ENCODE measurements around the gene PSORS1C1.

Gene PSORS1C1

DNA sequence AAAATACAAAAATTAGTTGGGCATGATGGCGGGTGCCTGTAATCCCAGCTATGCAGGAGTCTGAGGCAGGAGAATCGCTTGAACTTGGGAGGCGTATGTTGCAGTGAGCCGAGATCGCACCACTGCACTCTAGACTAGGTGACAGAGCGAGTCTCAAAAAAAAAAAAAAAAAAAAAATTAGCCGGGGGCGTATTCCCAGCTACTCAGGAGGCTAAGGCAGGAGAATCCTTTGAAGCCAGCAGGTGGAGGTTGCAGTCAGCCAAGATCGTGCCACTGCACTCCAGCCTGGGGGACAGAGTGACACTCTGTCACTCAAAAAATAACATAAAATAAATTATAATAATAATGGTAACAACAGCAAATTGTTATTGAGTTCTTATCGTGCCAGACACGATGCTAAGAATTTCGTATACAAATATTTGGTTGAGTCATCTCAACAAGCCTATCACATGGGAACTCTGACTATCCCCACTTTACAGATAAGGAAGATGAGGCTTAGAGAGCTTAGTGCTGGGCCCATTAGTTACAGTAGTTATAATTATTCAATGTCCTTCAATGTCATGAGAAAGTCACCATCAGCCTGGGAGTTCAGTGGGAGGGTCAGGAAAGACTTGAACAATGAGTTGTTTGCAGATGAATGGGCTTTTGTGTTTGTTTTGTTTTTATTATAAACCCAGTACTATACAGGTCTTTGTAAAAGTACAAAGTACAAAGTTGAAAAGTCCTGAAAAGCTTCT, 21.7 kb upstream of the PSORS1C1 start:
- DNase-seq (ENCODE audit: extremely low spot score, insufficient read length, low read depth) (no peak), FAIRE-seq (no peak)

DNA sequence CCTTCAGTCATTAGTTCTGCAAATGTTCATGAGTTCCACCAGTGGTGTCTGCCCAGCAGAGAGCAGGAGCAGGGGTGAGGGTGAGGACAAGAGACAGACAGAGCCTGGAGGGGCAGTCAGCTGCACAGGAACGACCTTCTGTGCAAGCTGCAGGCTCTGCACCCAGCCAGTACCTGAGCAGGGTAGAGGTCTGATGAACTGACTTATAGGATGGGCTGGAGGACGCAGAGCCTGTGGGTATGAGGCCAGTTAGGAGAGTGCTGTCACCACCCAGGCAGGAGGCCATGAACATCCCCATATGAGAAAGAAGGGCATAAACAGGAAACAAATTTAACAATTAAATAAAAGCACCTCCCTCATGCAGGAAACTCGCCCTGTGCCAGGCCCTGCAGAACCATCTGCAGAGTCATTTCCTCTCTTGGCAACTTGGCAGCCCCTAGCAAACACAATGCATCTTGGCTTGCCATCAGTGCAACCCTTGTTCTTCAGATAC, 20.2 kb upstream of the PSORS1C1 start:
- DNase-seq (ENCODE audit: extremely low spot score, insufficient read length, low read depth) (no peak), FAIRE-seq (no peak)

DNA sequence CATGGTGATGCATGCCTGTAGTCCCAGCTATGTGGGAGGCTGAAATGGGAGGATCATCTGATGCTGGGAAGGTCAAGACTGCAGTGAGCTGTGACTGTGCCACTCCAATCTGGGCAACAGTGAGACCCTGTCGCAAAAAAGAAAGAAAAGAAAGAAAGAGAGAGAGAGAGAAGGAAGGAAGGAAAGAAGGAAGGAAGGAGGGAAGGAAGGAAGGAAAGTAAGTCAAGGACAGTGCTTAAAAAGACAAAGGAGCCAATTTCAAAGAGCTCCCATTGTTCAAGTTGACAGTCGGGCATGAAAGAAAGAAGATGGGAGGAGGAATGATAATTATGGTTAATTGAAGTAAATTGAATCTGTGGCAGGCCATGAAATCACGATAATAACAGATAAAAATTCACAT, 18.4 kb upstream of the PSORS1C1 start:
- FAIRE-seq = no peak
- DNase-seq (ENCODE audit: extremely low spot score, insufficient read length, low read depth) = no peak

DNA sequence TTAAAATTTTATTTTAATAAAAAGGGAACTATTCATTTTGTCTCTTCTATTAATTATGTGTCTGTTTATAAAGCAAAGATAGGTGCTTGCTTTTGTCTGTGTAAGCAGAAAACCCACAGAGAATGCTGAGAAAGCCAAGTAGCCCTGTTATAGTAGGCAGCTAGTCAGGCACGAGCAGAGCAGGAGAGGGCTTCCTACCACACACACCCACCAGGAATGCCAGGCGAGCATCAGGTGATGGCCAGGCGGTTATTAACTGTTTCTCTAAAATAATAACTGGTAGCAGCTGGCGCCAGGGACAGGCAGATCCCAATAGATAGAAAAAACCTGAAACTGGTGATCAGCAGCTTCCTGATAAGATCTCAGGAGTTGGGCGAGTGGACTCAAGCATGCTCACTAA, 17.9 kb upstream of the PSORS1C1 start:
- DNase-seq (ENCODE audit: extremely low spot score, insufficient read length, low read depth) = no peak
- FAIRE-seq = no peak

DNA sequence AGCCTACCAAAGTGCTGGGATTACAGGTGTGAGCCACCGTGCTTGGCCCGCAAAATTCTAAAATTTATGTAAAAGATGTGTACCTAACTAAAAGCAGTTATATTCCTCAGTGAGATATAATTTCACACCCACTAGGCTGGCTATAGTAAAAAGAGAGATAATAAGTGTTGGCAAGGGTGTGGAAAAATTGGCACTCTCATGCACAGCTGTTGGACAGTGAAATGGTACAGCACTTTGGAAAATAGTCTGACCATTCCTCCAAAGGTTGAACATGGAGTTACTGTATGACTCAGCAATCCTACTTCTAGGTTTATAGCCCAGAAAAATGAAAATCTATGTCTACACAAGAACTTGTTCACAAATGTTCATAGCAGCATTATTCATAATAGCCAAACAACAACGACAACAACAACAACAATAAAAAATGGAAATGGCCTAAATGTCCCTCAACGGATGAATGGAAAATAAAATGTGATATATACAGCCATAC, 16.1 kb upstream of the PSORS1C1 start:
- DNase-seq (ENCODE audit: extremely low spot score, insufficient read length, low read depth) = no peak
- FAIRE-seq = no peak

DNA sequence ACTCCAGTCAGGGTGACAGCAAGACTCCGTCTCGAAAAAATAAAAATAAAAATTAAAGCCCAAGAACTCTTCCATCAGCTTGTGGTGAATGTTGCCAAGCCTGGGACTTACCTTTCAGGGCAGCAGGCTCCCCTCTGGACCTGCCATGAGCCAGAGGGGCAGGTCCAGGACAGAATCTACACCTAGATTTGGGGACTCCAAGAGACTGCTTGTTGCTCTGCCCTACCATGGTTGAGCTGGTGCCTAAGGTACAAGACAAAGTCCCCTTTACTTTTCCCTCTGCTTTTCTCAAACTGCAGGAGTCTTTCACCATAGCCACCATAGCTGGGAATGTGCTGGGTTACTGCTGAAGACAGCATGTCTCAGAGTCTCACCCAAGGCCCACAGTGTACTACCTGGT, 11.5 kb upstream of the PSORS1C1 start:
- DNase-seq (ENCODE audit: extremely low spot score, insufficient read length, low read depth) = no peak
- no peak for FAIRE-seq

DNA sequence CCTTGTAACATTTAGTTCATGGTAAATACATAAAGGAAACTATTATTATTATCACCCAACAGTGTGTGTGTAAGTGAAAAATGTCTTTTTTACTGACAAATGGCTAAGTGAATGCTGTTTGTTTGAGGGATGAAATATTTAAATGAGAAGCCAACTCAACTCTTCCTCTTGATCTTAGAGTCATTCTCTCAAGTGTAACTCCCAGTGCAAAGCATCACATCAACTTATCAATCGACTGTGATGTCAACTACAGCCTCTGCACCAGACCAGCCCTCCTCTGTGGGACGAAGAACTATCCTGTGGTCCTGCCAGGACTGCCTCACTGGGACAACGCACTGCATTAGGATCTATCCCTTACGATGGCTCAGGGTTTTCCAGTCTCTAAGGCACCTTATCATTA, 7.5 kb upstream of the PSORS1C1 start:
- no peak for FAIRE-seq

DNA sequence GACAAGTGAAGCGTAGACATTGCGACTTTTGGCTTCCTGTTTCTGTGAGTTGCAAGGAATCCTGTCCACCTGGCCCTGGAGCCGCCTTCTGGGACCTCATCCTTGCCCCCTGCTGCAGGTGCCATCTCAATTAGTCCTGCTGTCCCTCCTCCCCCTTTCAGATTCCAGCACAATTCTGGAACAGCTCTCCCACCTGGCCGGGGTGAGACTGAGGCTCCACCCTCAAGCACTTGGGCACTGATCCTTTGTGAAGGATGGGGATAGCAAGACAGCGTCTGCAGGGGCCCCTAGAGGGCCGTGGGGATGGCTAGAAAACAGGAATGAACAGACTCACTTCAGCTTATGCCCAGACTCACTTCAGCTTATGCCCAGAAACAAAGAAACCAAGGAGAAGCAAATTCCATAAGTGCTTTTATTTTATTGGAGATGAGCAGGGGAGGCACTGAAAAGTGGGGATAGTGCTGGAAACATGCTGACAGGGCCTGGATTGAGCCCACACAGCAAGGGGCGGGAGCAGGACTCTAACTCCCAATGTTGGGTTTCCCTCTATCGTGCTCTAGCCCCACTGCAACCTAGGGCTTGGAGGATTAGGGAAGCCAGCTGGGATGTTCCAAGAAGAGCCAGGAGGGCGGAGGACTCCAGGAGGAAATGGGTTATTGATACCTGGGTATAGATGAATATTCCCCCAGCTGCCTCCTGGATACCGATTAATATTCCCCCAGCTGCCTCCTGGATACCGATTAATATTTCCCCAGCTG, 3.6 kb upstream of the PSORS1C1 start:
- no peak for DNase-seq (ENCODE audit: extremely low spot score, insufficient read length, low read depth)
- no peak for FAIRE-seq

More for the DNA sequence above, 7.5 kb upstream of the PSORS1C1 start:
- no peak for DNase-seq (ENCODE audit: extremely low spot score, insufficient read length, low read depth)

DNA sequence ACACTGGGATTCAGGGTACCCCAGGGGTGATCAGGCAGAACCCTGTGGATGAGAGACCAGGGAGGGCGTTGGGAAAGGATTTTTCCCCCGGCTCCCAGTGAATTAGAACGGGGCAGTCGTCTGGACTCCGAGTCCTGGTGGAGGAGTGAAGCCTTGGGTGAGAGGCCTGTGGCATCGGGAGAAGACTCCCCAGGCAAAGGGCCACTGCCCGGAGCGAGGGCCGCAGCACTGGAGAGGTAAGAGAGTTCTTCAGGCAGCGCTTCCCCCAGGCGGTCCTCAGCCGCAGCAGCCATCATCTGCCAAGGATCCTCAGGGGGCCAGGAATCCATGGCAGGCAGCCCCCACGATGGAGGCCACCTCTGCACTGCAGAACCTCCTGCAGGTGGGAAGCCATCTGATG, 2.9 kb upstream of the PSORS1C1 start:
- DNase-seq (ENCODE audit: extremely low spot score, insufficient read length, low read depth) (no peak), FAIRE-seq (no peak)

DNA sequence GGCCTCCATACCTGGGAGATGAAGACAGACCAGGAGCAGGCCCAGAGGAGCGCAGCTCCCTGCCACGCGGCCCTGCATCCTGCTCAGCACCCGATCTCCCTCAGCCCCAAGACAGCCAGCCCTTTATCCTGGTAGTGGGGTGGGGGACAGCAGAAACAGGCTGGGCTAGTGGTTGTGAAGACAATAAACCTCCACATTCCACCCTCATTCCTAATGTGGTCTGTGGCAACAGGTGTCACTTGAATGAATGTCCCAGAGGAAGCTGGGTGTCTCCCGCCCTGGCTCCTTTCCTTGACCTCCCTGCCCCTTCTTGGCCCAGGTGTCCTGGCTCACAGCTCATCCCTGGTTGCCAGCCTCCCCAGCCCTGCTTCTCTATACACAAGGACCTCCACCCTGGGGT, 2.1 kb upstream of the PSORS1C1 start, which contains the start of gene C6orf15:
Gene C6orf15 (minus strand): TSS at position 98 of the 400 bp plus-strand sequence. CDS start 20 bp downstream, at position 78.
- FAIRE-seq (no peak), DNase-seq (ENCODE audit: extremely low spot score, insufficient read length, low read depth) (no peak)

DNA sequence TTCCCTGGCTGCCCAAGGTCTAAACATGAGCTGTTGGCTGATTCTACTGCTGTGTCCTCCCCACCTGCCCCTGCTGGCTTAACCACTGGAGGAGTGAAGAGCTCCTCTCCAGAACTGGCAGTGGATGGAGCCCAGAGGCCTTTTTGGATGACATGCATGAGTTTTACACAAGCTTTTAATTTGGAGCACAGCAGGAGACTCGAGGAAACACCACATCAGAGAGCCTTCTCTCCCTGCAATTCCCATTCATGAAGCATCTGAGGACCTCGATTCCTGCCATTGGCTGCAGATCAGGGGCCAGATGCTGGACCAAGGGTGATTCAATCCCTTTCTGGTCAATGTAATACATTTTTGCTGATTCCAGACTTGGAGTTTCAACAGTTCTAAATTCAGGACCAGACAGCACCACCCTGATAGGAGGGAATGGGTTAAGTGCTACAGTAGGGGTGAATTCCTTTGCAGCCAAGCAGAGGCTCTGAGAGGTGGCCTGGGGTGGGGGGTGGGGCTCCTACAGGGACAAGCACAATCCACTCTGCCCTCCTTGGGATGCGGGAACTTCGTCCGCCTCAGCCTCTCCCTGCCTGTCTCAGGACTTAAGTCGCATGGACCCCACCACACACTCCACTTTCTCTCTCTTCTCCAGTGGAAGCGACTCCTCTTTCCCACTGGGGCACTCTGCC, 599 bp upstream of the PSORS1C1 start:
- no peak for FAIRE-seq

DNA sequence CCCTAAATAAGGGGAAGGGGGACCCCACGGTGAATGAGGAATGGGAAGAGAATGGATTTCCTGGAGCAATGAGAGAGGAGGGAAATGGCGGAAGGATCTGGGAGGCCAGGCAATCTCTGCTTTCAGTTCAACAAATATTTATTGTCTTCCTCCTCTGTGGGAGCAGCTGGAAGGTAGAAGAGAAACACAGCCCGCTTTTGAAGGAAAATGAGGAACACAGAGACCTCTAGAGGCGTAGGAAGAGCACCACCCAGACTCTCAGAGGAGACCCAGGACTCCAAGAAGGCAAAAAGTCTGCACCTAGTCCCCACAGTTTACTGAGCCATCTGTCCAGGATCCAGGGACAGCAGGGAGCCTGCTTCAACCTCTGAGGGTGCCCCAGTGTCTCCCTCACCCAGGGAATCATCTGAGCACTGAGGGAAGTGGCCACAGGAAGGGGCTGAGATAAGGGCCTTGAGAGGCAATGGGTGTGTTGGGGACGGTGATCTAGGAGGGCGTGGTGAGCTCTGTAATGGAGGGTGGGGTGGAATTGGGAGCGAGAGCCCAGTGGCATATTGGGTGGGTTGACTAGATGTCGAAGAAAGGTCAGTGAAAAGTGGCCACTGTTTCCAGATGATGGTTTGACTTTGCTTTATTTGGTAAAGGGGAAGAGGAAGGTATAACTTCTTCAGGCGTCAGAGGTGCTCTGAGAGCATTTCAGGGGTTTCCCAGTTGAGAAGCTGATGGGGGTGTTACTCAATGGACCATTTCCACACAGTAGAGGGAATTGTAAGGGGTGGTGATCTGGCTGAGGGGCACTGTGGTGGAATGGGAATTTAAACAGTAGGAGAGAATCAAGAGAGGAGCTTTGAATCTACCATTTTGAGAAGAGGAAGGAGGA, 610 bp downstream of the PSORS1C1 start:
- no peak for FAIRE-seq
- no peak for DNase-seq (ENCODE audit: extremely low spot score, insufficient read length, low read depth)

More for the DNA sequence above, 599 bp upstream of the PSORS1C1 start:
- no peak for DNase-seq (ENCODE audit: extremely low spot score, insufficient read length, low read depth)

DNA sequence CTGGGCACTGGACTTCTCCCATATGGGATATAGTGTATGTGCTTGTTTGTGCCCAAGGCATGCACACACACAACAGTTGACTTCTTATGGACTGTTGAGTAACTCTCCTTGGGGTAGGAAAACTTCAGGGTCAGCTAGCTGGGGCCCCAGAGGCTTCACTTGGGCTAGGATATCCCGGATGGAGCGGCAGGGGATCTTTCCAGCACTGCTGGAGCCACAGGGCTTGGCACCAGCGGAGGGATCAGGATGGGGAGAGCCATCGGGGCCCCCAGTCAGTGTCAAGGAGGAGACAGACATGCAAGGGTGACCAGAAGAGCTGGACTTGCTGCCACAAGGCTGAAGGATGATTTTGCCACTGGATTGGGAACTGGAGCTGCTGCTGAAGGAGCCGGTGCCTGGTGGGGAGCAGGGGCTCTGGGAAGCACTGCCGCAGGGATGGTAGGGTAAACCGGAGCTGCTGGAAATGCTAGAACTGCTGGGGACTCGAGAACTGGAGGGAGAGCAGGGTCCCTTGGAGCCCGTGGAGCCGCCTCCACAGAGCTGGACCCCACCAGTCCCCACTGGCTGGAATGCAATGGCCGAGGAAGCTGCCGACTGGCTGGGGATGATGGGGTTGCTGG, 1.5 kb downstream of the PSORS1C1 start:
- DNase-seq (ENCODE audit: extremely low spot score, insufficient read length, low read depth) (no peak), FAIRE-seq (no peak)

DNA sequence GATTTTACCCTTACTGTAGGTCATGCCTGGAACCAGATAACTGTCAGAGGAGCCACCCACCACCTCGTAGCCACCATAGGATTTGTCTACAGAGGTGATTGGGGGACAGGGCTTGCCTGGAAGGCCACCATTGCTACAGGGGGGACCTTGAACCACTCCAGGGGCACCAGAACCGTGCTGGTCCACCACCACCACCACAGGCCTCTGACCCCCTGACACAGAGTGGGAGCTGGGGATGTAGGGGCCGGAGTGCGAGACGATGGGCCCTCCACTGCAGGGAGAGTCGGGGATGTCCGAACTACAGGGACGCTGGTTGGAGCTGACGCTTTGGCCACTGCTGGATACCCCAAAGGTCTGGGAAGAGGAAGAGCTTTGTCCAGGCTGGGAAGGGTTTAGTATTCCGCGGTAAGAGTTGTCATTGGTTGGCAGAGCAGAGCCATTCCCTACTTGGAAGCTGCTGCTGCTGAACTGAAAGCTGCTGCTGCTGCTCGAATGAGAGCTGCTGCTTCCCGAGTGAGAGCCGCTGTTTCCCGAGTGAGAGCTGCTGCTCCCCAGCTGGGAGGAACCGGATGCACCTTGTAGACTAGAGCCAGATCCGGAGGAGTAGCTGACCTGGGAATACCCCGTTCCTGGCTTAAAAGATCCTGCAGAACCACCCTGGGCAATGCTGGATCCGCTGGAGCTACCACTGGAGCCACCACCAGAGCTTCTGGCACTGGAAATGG, 2.2 kb downstream of the PSORS1C1 start:
- no peak for DNase-seq (ENCODE audit: extremely low spot score, insufficient read length, low read depth)
- no peak for FAIRE-seq

DNA sequence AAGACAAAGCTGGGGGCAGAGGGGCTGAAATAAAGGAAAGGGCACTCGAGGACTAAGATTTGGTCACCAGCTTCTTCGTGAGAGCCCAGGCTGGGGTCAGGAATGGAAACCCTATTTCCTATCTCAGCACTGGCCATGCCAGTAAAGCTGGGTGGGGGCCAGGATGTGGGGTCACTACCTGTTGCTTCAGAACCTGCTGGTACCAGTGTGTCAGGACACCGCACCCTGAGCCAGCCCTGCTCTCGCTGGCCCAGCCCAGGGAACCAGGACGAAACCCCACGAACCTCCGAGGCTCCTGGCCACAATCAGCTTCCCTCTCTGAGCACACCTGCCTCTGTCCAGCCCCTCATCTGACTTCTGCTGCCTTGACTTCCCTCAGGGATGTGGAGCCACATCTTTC, 3.6 kb downstream of the PSORS1C1 start:
- FAIRE-seq = no peak
- DNase-seq (ENCODE audit: extremely low spot score, insufficient read length, low read depth) = no peak

DNA sequence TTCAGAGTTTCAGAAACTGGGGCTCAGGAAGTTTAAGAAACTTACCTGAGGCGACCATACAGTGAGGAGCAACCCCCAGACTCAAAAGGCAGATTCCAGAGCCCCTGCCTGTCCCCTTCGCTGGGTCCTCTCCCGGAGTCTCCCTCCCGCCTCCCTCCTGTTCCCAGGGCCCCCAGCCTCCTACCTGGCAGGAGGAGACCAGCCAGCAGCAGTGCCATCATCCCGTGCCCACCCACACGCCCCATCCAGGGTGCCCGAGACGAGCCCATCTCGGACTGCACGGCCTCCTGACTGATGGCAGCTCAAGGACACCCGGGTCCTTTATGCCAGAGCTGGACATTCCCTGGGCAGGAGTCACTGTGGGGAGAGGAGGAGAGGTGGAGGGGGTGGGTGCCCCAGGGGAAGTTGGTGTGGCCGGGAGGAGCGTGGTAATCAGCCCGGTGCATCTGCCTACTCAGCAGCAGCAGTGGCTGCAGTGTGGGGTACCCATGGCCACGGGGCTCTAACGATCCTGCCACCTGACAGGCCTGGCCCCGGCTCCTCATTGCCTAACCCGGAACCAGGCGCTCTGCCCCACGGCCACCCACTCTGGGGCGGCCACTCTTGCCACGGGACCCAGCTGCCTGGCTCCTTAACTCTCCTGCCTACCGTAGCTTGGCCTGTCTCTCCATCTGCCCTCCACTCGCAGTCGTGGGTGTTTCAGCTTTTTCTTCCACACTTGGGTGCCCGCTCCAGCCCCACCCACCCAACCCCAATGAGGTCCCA, 5.7 kb downstream of the PSORS1C1 start, which contains the start of gene CDSN:
Gene CDSN (minus strand): TSS at position 296 of the 765 bp plus-strand sequence. CDS start 27 bp downstream, at position 269.
- DNase-seq (ENCODE audit: extremely low spot score, insufficient read length, low read depth) (no peak), FAIRE-seq (no peak)

DNA sequence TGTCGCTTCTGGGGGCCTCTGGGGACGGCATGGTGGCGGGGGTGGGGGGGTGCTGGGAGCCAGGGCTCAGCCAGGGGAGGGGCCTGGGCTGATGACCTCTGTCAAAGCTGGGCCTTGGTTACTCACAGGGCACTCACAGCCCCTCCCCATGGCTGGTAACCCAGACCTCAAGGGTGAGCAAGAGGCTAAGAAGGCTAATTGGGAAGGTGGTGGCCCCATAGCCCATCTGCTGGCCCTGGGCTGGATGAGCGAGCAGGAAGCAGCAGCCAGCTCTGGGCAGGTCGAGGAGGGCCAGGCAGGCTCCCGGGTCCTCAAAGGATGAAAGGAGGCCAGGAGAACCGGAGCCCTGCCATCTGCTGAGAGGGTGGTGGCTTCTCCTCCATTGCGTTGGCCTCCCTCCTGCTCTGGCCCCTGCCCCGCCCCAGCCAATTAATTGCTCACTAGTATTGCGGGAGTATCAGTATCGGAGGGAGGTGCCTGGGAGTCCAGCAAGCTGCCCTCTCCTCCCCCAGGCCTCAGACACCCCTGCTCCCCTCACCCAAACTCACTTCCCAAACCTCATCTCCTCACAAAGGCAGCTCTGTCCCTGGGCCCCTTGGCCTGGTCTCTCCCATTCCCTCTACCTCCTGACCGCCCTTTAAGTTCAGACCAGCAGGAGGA, 6.7 kb downstream of the PSORS1C1 start:
- FAIRE-seq = no peak
- no peak for DNase-seq (ENCODE audit: extremely low spot score, insufficient read length, low read depth)

All from GM18507 (cell line).